Ishikawa (cell line): Measurements from ENCODE around the gene PIPOX.

Experiments
- CEBPB ChIP-seq: IDR thresholded peaks from 2 replicates; pipeline ENCODE4 v1.6.1; 2012
- CREB1 ChIP-seq: IDR thresholded peaks from 2 replicates; pipeline ENCODE4 v1.6.1; 2012; ENCODE audit warnings: low read depth
- EGR1 ChIP-seq: IDR thresholded peaks from 2 replicates; pipeline ENCODE4 v1.6.1; 2012
- RAD21 ChIP-seq: IDR thresholded peaks from 2 replicates; pipeline ENCODE4 v1.6.1; 2012; ENCODE audit warnings: low read depth
- TAF1 ChIP-seq: IDR thresholded peaks from 2 replicates; pipeline ENCODE4 v1.6.1; 2012; ENCODE audit warnings: low read depth, mild to moderate bottlenecking
- TCF12 ChIP-seq: IDR thresholded peaks from 2 replicates; pipeline ENCODE4 v1.6.1; 2012; ENCODE audit warnings: low read depth
- TEAD4 ChIP-seq: IDR thresholded peaks from 2 replicates; pipeline ENCODE4 v1.6.1; 2012
- ZBTB7A ChIP-seq: IDR thresholded peaks from 2 replicates; pipeline ENCODE4 v1.6.1; 2012; ENCODE audit warnings: low read depth
- TF ChIP-seq, protein P1 (sequence below): IDR thresholded peaks from 2 replicates; pipeline ENCODE4 v1.6.1; 2012

DNA sequence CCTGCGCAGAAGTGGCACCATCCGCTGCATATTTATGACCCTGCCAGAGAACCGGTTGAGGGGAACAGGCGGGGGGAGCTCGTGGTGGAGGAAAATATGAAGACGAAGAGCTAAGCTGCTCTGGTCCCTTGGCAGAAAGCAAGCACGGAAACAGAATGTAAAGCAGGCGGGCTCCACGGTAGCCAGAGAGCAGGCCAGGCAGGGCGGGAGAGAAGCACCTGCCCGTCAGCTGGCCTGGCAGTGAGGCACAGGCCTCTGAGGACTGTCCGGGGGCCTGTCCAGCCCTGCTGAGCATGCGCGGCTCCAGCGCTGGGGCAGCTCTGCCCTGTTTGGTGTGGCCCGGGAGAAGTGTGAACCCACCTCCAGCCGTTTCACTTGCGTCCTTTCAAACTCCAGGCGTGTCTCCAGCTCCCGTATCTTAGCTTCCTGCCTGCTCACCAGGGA is 46.7 kb downstream of the PIPOX start:
- TF ChIP-seq TAF1 = no peak
- TF ChIP-seq CEBPB = no peak
- TF ChIP-seq EGR1 = no peak
- TF ChIP-seq TEAD4 = no peak
- TF ChIP-seq ZBTB7A = no peak
- no peak for TF ChIP-seq CREB1
- no peak for TF ChIP-seq RAD21
- TF ChIP-seq TCF12 = no peak
- TF ChIP-seq, protein P1, sequence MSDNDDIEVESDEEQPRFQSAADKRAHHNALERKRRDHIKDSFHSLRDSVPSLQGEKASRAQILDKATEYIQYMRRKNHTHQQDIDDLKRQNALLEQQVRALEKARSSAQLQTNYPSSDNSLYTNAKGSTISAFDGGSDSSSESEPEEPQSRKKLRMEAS = no peak
